Measurements from ENCODE around the gene KRTAP12-4.
"Not testable (repeated sequence)": the region's sequence is repeated elsewhere in the genome, so short reads cannot be mapped to it uniquely, and the experiment has no call there.

Gene KRTAP12-4

GRCh38 chr21:44628707-44629391, 25.6 kb downstream of the KRTAP12-4 start:
- DNase-seq = no peak

DNA sequence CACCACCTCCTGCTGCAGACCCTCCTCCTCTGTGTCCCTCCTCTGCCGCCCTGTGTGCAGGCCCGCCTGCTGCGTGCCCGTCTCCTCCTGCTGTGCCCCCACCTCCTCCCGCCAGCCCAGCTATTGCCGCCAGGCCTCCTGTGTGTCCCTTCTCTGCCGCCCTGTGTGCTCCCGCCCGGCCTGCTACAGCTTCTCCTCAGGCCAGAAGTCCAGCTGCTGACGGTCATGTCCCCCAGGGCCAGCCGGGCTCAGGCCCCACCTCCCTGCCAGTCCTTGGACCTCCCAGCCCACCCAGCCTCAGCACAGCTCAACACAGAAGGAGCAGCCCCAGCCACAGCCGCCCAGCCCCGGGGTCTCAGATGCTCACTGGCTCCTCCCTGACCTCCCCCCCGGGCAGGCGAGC, 26.6 kb downstream of the KRTAP12-4 start:
- not testable (repeated sequence) for DNase-seq

- DNase-seq = not testable (repeated sequence)
Observed at GRCh38 chr21:44627181-44627822, 27.2 kb downstream of the KRTAP12-4 start.

GRCh38 chr21:44626673-44627143, 27.8 kb downstream of the KRTAP12-4 start, which contains the start of gene KRTAP10-9:
Gene KRTAP10-9, plus strand, starts transcription at chr21:44627093. Its CDS starts 79 bp downstream, at chr21:44627172.
- no peak for DNase-seq

GRCh38 chr21:44626262-44626661, 28.2 kb downstream of the KRTAP12-4 start:
- DNase-seq = no peak

GRCh38 chr21:44625756-44626155, 28.7 kb downstream of the KRTAP12-4 start:
- no peak for DNase-seq

DNA sequence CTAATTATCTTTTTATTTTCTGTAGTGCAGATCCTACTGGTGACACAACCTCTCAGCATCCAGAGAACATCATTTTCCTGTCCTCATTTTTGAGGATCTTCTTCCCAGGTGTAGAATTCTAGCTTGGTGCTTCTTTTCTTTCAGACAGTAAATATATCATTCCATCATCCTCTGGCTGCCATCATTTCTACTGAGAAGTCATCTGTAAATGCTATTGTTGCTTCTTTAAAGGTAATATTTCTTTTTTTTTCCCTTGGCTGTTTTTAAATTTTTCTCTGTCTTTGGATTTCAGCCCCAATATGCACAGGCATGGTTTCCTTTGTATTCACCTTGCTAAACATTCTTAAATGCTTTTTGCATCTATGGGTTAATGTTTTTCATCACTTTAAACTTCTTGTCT, 30.9 kb downstream of the KRTAP12-4 start:
- no peak for DNase-seq

- no peak for DNase-seq
Observed at GRCh38 chr21:44619886-44620285, 34.6 kb downstream of the KRTAP12-4 start.

- DNase-seq = peak in 4 of 5 donors; percentile 32 to 79 (median 52)
Observed at GRCh38 chr21:44618909-44619308, 35.5 kb downstream of the KRTAP12-4 start.

DNA sequence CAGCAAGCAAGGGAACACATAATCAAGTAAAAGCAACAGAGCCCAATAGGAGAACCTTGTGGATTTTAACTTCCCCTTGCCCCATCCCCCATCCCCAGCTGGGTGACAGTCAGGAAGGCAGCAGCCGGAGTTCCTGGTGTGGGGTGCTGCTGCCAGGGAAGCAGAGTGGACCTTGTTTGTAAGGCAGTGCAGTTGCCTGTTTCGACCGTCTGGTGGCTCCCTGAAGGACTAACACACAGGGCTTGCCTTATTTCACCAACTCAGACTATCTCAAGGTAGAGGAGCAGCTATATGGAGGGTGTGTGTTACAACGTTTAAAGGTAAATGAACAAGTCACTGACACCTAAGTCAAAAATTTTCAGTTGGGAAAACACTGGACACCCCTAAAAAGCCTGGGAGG, 36.0 kb downstream of the KRTAP12-4 start:
- peak in 1 of 5 donors; percentile 30 for DNase-seq

GRCh38 chr21:44617071-44617501, 37.4 kb downstream of the KRTAP12-4 start:
- DNase-seq = no peak

GRCh38 chr21:44616591-44616926, 37.9 kb downstream of the KRTAP12-4 start:
- DNase-seq = no peak

- no peak for DNase-seq
Observed at GRCh38 chr21:44615911-44616590, 38.4 kb downstream of the KRTAP12-4 start.

GRCh38 chr21:44615466-44615865, 39.0 kb downstream of the KRTAP12-4 start:
- DNase-seq = no peak

DNA sequence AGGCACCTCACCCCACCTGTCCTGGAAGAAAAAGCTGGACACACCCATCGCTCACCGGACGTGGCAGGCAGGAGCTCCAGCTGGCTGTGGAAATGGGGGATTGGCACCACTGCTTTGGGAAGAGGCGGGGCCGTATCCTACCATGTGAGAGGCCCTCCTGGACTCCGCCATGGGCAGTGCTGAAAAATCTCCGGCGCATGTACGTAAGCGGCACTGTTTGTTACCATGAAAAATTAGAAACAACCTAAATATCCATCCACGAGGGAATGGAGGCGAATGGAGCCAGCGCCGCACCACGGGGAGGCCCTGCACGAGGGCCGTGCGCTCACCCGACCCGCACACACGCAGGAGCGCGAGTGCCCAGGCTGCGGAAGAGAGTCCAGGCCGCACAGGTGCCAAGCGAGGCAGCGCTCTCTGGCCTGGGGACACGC, 39.5 kb downstream of the KRTAP12-4 start:
- DNase-seq = no peak

GRCh38 chr21:44614161-44614631, 40.3 kb downstream of the KRTAP12-4 start:
- no peak for DNase-seq

DNA sequence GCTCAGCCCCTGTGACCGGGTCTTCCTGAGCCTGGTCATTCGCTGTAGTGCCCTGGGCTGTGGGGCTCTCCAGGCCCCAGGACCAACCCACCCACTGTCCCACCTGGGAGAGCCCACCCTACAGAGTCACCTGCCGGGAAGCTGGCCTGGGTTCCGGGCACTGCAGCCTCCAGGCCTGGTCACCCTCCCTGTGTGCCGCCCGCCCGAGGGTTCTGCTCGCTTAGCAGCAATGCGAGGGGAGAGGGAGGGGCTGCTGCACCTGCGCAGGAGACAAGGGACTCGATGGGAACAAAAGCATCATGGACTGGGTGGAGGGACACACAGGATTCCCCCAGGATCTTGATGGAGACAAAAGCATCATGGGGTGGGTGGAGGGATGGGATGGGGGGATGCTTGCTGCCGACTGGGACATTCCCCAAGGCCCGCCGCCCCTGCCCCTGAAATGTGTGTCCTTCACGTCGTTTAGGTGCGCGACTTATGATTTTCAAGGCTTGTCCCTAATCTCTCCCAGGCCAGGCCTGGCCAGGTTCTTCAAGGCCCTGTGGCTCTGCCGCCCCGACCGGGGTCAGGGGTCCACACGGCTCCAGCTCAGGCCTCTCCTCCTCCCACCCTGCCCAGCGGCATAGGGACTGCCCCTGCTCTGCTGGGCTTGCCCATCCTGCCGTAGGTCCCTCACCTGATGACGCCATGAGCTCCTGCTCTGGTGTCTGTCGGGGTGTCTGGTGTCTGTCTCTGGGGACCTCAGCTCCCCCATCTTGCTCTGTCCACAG, 40.9 kb downstream of the KRTAP12-4 start:
- DNase-seq = no peak

DNA sequence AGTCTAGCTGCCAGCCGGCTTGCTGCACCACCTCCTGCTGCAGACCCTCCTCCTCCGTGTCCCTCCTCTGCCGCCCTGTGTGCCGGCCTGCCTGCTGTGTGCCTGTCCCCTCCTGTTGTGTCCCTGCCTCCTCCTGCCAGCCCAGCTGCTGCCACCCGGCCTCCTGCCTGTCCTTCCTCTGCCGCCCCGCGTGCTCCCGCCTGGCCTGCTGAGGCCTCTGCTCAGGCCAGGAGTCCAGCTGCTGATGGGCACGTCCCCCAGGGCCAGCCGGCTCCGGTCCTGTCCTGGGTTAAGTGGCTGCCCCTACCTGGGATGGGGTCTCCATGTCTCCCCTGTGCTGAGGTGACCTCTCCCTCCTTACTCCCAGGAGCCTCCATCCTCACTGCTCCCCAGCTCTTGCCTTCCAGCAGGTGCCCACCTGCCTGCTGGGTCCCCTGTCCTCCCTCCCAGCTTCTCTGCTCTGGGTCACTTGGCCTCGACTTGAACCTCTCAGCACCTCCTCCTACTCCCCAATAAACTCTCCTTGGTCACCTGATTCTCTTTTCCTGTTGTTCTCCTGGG, 41.7 kb downstream of the KRTAP12-4 start:
- no peak for DNase-seq

GRCh38 chr21:44612029-44612486, 42.4 kb downstream of the KRTAP12-4 start, which contains the start of gene KRTAP10-8:
Gene KRTAP10-8, plus strand, starts transcription at chr21:44612079. Its CDS starts 22 bp downstream, at chr21:44612101.
- no peak for DNase-seq

GRCh38 chr21:44611551-44611950, 42.9 kb downstream of the KRTAP12-4 start:
- DNase-seq = no peak

- DNase-seq = not testable (repeated sequence)
Observed at GRCh38 chr21:44610157-44610843, 44.2 kb downstream of the KRTAP12-4 start.

Data from T-helper 1 cell (primary cell).